Retinal pigment epithelial cell (primary cell): ENCODE measurements around the gene ALPK3.

Experiments used
- DNase-seq: peaks from one replicate; pipeline ENCODE4 v3.0.0-alpha.2; 2010; ENCODE audit warnings: low read depth
- H3K4me3 ChIP-seq: 2 replicates; pipeline ENCODE4 v1.5.1; 2011; ENCODE audit warnings: mild to moderate bottlenecking, low read length, control low read depth, moderate library complexity
- TF ChIP-seq, protein P1 (sequence below): conservative IDR thresholded peaks from 2 replicates; pipeline ENCODE4 v1.5.1; 2011; ENCODE audit warnings: low read depth, low read length, control low read depth, inconsistent platforms

The ALPK3 gene

DNA sequence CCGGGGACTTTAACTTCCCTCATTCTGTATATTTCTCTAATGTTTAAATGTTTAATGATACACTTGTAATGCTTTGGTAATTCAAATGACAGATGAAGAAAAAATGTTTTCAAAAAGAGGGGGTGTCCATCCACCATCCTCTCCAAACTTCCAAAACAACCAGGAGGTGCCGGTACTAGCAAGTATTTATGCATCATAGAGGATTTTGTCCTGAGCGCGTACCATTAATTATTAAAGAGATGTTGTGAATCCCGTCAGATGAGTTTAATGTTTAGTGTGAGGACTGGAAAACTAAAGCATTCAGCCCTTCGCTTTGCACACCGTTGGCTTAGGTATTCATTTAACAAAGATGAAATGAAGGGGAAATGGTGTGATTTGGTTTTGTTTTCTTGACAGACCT is 68.6 kb downstream of the ALPK3 start:
- TF ChIP-seq, protein P1, sequence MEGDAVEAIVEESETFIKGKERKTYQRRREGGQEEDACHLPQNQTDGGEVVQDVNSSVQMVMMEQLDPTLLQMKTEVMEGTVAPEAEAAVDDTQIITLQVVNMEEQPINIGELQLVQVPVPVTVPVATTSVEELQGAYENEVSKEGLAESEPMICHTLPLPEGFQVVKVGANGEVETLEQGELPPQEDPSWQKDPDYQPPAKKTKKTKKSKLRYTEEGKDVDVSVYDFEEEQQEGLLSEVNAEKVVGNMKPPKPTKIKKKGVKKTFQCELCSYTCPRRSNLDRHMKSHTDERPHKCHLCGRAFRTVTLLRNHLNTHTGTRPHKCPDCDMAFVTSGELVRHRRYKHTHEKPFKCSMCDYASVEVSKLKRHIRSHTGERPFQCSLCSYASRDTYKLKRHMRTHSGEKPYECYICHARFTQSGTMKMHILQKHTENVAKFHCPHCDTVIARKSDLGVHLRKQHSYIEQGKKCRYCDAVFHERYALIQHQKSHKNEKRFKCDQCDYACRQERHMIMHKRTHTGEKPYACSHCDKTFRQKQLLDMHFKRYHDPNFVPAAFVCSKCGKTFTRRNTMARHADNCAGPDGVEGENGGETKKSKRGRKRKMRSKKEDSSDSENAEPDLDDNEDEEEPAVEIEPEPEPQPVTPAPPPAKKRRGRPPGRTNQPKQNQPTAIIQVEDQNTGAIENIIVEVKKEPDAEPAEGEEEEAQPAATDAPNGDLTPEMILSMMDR: no peak
- no peak overlapping the region for H3K4me3 ChIP-seq
- DNase-seq: no peak

DNA sequence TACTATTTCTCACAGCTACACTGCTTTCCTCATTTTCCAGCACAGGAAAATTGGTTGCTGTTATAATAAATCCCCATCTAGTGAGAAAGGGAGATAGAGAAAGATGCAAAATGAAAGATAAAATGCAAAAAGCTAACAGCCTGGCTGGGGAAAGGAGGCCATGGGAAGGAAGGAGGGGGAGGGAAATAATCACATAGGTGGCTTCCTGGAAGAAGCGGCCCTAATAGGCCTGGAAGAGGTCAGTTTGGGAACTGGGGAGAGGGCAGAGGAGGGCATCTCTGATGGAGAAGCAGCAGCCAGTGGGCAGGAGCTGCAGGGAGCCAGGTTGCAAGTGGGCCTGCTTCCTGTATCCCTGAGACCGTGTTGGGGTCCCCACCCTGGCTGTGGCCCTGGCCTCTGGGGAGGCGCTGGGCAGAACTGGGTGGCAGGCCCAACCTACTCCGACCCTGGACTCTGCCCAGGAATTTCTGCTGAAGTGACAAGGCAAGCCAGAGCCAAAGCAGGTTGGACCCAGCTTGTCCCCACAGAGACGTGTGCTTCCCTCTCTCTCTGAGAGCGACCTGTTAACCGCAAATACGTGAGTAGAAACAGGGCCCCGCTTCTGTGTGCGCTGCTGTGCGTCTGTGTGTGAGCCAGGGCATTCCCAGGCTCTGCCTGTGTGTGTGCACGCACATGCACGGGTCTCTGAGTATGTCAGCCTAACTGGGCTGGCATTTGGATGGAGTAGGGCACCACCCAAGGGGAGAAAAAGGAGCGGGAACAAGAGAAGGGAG is 69.2 kb downstream of the ALPK3 start:
- no peak for DNase-seq
- TF ChIP-seq, protein P1: no peak
- H3K4me3 ChIP-seq: no peak overlapping the region

DNA sequence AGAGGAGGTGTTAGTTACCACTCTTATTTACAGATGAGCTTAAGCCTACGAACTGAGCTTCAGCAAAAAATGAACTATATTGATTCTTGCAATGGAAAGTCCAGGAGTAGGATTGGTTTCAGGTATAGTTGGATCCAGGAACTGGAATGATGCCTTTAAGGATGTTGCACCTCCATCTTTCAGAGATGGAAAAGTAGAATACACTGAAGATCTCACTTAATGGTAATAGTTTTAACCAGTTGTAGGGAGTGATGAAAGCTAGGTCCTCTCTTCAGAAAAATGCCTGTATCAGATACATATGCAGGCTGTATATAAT is 69.8 kb downstream of the ALPK3 start:
- no peak overlapping the region for H3K4me3 ChIP-seq
- DNase-seq: no peak
- TF ChIP-seq, protein P1: no peak

DNA sequence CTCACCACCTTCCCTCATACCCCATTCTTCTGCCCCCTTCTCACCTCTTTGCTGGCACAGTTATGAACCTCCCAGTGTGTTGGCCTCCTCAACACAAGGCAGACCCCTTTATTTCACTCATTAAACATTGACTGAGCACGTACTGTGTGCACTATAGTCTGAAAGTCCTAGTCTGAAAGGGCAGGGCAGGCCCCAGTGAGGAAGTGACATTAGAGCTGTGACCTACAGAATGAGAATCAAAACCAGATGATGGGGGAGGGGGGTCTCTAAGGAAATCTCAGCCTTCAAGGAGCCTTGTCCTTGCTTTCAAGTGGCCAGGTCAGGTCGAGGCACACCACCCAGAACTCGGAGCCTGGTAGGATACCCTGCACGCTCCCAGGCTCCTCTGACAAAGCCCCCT is 70.8 kb downstream of the ALPK3 start:
- TF ChIP-seq, protein P1: no peak
- no peak for DNase-seq

DNA sequence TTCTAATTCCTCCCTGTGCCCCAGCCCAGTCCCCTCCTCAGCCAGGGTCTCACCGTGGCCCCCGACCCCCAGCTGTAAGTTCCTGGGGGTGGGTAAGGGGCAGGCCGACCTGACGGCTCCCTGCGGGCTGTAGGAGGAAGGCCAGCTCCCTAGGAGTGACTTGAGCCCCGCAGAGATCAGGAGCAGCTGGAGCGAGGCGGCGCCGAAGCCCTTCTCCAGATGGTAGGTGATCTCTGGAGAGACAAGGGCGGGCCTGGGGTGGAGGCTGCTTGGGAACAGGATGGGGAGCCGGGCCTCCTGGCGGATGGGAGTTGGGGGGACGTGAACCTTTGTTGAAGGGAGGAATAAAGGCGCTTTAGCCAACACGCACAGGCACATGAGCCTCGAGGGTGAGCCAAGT is 71.5 kb downstream of the ALPK3 start:
- TF ChIP-seq, protein P1: no peak
- H3K4me3 ChIP-seq: no peak overlapping the region
- DNase-seq: no peak

More for the DNA sequence above, 70.8 kb downstream of the ALPK3 start:
- no peak overlapping the region for H3K4me3 ChIP-seq

DNA sequence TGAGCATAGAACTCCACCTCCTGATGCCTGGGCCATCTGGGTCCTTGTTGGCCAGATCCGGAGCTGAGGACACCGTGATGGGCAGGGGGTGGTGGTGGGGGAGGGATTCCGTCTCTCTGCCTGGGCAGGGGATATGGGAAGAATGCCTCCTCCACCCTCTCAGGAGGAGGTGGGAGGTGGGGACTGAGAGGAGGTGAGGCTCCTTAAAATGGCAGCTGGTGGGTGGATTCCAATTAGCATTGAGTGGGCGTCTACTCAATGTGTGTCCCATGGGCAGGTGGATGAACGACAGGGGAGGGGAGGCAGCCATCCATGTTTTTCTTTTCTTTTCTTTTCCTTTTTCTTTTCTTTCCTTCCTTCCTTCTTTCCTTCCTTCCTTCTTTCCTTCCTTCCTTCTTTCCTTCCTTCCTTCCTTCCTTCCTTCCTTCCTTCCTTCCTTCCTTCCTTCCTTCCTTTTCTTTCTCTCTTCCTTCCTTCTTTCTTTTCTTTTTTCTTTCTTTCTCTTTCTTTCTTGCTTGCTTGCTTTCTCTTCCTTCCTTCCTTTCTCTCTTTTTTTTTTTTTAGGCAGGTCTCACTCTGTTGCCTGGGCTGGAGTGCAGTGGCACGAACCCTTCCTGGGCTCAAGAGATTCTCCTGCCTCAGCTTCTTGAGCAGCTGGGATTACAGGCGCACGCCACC is 72.3 kb downstream of the ALPK3 start:
- TF ChIP-seq, protein P1: no peak
- no peak overlapping the region for H3K4me3 ChIP-seq
- no peak for DNase-seq

DNA sequence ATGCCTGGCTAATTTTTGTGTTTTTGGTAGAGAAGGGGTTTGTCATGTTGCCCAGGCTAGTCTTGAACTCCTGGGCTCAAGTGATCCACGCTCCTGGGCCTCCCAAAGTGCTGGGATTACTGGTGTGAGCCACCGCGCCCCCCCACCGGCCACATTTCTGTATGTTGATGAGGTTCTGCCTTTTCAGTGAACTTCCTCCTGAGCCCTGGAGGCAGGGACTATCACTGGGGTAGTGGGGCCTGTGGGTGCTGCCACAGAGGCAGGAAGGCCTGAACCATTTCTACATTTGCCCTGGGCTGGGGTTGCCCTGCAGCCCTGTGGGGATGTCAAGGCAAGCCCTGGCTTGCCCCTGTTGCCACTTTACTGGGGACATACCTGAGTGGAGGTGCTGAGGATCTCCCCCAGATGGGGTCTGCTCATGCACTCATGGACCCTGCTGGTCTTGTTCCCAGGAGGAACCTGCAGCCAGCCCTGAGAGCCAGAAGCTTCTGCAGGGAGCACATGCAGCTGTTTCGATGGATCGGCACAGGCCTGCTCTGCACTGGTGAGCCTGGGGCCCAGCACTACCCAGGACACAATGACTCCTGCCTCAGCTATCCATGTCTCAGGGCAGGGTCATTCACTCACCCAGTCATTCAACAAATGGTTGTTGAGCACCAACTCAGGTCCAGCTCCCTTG is 73.0 kb downstream of the ALPK3 start:
- no peak overlapping the region for H3K4me3 ChIP-seq
- TF ChIP-seq, protein P1: no peak
- DNase-seq: no peak
